ENCODE data around the gene FIBCD1. TPM values are rescaled to one million over a fixed set of nuclear protein-coding genes. Genes with fewer than 3 reads are reported as not detected.

The FIBCD1 gene
- total RNA-seq, 2 experiments from 2014 or later: not detected

GRCh38 chr9:130899051-130899748 lies 39.8 kb downstream of the FIBCD1 start:
- no peaks in the 10 kb centered on the region for H4K20me1 ChIP-seq (ENCODE audit: insufficient read depth, low read length)
- no peak for DNase-seq (ENCODE audit: low spot score)
- H3K27ac ChIP-seq (ENCODE audit: low read depth, low read length, poor library complexity, severe bottlenecking): no peak overlapping the region
- no peaks in the 10 kb centered on the region for H3K36me3 ChIP-seq (ENCODE audit: insufficient read depth, low read length)
- ChIA-PET CTCF (ENCODE audit: unreplicated experiment) (no interaction called here), POLR2A (no interaction called here)
- BruUV-seq (replicated peaks): no TSS peak
- H3K9me3 ChIP-seq (ENCODE audit: low read length): no peaks in the 10 kb centered on the region
- no peaks in the 10 kb centered on the region for H3K4me1 ChIP-seq (ENCODE audit: insufficient read depth, low read length, poor library complexity, severe bottlenecking)
- no peak overlapping the region for H2AFZ ChIP-seq (ENCODE audit: low read length)
- H3K79me2 ChIP-seq (ENCODE audit: insufficient read depth, low read depth, low read length): no peaks in the 10 kb centered on the region
- no peak overlapping the region for H3K4me2 ChIP-seq (ENCODE audit: low read length)
- intact Hi-C loops (cut with micrococcal nuclease; ENCODE audit: unreplicated experiment): no loop called here
- TF ChIP-seq CTCF (conservative IDR thresholded peaks at IDR 0.05; ENCODE audit: low read length): no peak
- no peak for TF ChIP-seq EZH2phosphoT487 (IDR thresholded peaks at IDR 0.05; ENCODE audit: borderline replicate concordance, low read depth, low read length)
- H3K4me3 ChIP-seq (ENCODE audit: low read depth, low read length, poor library complexity, severe bottlenecking): no peak overlapping the region
- H3K9me2 ChIP-seq (ENCODE audit: insufficient read depth, low read length): no peaks in the 10 kb centered on the region

DNA sequence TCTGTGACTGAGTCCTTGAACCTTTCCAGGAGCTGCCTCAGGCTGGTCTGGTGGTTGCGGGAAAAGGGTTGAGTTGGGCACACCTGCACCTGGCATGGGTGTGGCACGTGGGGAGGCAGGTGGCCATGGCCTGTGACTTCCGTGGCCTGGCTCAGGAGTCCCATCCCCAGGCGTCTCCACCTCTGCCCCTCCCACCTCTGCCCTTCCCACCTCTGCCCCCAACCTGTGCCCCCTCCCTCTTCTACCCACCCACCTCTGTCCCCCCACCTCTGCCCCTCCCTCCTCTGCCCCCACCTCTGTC lies 40.5 kb downstream of the FIBCD1 start:
- BruUV-seq (replicated peaks): no TSS peak
- no peak overlapping the region for H3K4me2 ChIP-seq (ENCODE audit: low read length)
- H3K4me3 ChIP-seq (ENCODE audit: low read depth, low read length, poor library complexity, severe bottlenecking): no peak overlapping the region
- no peaks in the 10 kb centered on the region for H3K79me2 ChIP-seq (ENCODE audit: insufficient read depth, low read depth, low read length)
- POLR2A ChIA-PET: no interaction called here
- intact Hi-C loops (cut with micrococcal nuclease; ENCODE audit: unreplicated experiment): no loop called here
- H2AFZ ChIP-seq (ENCODE audit: low read length): no peak overlapping the region
- no peaks in the 10 kb centered on the region for H4K20me1 ChIP-seq (ENCODE audit: insufficient read depth, low read length)
- H3K9me3 ChIP-seq (ENCODE audit: low read length): no peaks in the 10 kb centered on the region
- no peak overlapping the region for H3K27ac ChIP-seq (ENCODE audit: low read depth, low read length, poor library complexity, severe bottlenecking)
- CTCF ChIA-PET (ENCODE audit: unreplicated experiment): no interaction called here
- H3K9me2 ChIP-seq (ENCODE audit: insufficient read depth, low read length): no peaks in the 10 kb centered on the region
- no peak for DNase-seq (ENCODE audit: low spot score)
- no peaks in the 10 kb centered on the region for H3K36me3 ChIP-seq (ENCODE audit: insufficient read depth, low read length)
- H3K4me1 ChIP-seq (ENCODE audit: insufficient read depth, low read length, poor library complexity, severe bottlenecking): no peaks in the 10 kb centered on the region
- TF ChIP-seq CTCF (conservative IDR thresholded peaks at IDR 0.05; ENCODE audit: low read length) (no peak), EZH2phosphoT487 (IDR thresholded peaks at IDR 0.05; ENCODE audit: borderline replicate concordance, low read depth, low read length) (no peak)

DNA sequence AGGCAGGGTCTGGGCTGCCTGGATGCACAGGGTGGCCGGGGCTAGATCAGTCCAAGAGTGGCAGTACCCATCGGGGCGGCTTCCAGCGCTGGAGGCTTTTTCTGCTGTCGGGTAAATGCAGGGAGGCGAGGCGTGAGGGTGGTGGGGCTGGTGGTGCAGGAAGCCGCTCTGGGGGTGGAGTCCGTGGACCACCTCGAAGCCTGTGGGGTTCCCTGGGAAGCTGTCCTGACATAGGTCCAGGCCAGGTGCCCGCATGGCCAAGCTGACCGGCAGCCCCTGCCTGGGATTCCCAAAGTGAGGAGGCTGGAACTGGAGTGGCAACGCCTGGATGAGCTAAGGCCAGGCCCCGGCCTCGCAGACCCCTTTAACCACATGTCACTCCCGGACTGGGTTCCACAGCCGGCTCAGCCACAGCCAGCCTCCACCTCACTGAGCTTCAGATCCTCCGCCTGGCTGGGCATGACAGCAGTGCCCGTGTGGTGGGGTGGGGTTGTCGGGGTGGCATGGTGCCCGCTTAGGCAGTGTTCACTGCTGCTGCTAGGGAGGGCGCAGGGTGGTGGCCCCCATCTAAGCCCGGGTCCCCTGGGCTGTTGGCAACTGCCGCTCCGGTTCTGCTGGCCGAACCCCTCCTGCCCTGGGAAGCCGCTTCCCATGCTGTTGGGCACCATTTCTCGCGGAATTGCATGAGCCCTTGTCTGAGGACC lies 41.0 kb downstream of the FIBCD1 start:
- no peaks in the 10 kb centered on the region for H4K20me1 ChIP-seq (ENCODE audit: insufficient read depth, low read length)
- H3K4me3 ChIP-seq (ENCODE audit: low read depth, low read length, poor library complexity, severe bottlenecking): no peak overlapping the region
- no peak for TF ChIP-seq CTCF (conservative IDR thresholded peaks at IDR 0.05; ENCODE audit: low read length)
- TF ChIP-seq EZH2phosphoT487 (IDR thresholded peaks at IDR 0.05; ENCODE audit: borderline replicate concordance, low read depth, low read length): no peak
- no peaks in the 10 kb centered on the region for H3K9me3 ChIP-seq (ENCODE audit: low read length)
- H3K27ac ChIP-seq (ENCODE audit: low read depth, low read length, poor library complexity, severe bottlenecking): no peak overlapping the region
- H3K36me3 ChIP-seq (ENCODE audit: insufficient read depth, low read length): no peaks in the 10 kb centered on the region
- POLR2A ChIA-PET: no interaction called here
- no peaks in the 10 kb centered on the region for H3K79me2 ChIP-seq (ENCODE audit: insufficient read depth, low read depth, low read length)
- H3K9me2 ChIP-seq (ENCODE audit: insufficient read depth, low read length): no peaks in the 10 kb centered on the region
- DNase-seq (ENCODE audit: low spot score): no peak
- no peak overlapping the region for H3K4me2 ChIP-seq (ENCODE audit: low read length)
- H2AFZ ChIP-seq (ENCODE audit: low read length): no peak overlapping the region
- intact Hi-C loops (cut with micrococcal nuclease; ENCODE audit: unreplicated experiment): no loop called here
- CTCF ChIA-PET (ENCODE audit: unreplicated experiment): no interaction called here
- BruUV-seq (replicated peaks): no TSS peak
- no peaks in the 10 kb centered on the region for H3K4me1 ChIP-seq (ENCODE audit: insufficient read depth, low read length, poor library complexity, severe bottlenecking)

All from OCI-LY7 (cell line).